ENCODE data around the gene UBE2H. TPM values are rescaled to one million over a fixed set of nuclear protein-coding genes. Genes with fewer than 3 reads are reported as not detected.

Gene UBE2H
- total and polyA plus RNA-seq, 9 donors = 48.9 to 96.3 (median 84.4) TPM

DNA sequence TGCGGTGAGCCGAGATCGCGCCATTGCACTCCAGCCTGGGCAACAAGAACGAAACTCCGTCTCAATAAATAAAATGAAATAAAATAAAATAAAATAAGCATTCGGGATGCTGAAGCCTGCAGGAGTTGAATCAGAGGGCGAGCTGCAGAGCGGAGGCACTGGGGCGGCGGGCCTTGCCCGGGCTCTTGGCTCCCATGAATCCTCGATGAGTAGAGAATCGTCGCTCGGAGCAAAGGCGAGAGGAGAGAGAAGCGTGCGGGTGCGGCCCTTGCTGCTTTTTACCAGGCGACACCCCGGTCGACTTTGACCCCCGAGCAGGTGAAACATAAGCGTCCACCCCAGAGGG is 168.3 kb downstream of the UBE2H start:
- Histone ChIP-seq H3K4me3 (ENCODE audit: low read length) (no peak overlapping the region), H3K9me3 (replicated peaks; ENCODE audit: control insufficient read depth, low read depth, low read length) (no peaks in the 10 kb centered on the region), H3K4me1 (ENCODE audit: control insufficient read depth, insufficient read depth, low read length) (peaks cover 58% of the 10 kb centered on the region), H3K27ac (ENCODE audit: low read length) (no peak overlapping the region), H3K36me3 (ENCODE audit: control insufficient read depth, insufficient read depth, low read length) (no peaks in the 10 kb centered on the region), H3K27me3 (ENCODE audit: control insufficient read depth, insufficient read depth, low read length) (peaks cover 90% of the 10 kb centered on the region)
- 8% methylated on average over 18 of the region's 25 CpGs for WGBS (ENCODE audit: insufficient coverage)
- DNase-seq = no peak

DNA sequence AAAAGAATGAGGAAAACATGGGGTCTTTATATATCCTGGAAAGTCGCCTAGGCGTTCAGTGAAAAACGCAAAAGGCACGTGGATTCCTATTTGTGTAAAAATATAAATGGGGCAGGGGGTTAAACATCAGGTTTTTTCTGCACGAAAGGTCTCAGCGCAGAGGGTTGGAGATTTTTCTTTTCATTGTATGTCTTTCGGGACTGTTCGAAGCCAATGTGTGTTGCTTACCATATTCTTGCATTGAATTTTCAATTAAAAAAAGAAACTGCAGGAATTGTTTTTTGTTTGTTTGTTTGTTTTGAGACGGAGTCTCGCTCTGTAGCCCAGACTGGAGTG is 169.2 kb downstream of the UBE2H start:
- DNase-seq = no peak
- Histone ChIP-seq H3K27me3 (ENCODE audit: control insufficient read depth, insufficient read depth, low read length) (peaks cover 94% of the 10 kb centered on the region), H3K4me1 (ENCODE audit: control insufficient read depth, insufficient read depth, low read length) (peaks cover 64% of the 10 kb centered on the region), H3K36me3 (ENCODE audit: control insufficient read depth, insufficient read depth, low read length) (no peaks in the 10 kb centered on the region), H3K9me3 (replicated peaks; ENCODE audit: control insufficient read depth, low read depth, low read length) (no peaks in the 10 kb centered on the region), H3K4me3 (ENCODE audit: low read length) (no peak overlapping the region), H3K27ac (ENCODE audit: low read length) (no peak overlapping the region)
- 2% methylated on average over 6 of the region's 10 CpGs for WGBS (ENCODE audit: insufficient coverage)

DNA sequence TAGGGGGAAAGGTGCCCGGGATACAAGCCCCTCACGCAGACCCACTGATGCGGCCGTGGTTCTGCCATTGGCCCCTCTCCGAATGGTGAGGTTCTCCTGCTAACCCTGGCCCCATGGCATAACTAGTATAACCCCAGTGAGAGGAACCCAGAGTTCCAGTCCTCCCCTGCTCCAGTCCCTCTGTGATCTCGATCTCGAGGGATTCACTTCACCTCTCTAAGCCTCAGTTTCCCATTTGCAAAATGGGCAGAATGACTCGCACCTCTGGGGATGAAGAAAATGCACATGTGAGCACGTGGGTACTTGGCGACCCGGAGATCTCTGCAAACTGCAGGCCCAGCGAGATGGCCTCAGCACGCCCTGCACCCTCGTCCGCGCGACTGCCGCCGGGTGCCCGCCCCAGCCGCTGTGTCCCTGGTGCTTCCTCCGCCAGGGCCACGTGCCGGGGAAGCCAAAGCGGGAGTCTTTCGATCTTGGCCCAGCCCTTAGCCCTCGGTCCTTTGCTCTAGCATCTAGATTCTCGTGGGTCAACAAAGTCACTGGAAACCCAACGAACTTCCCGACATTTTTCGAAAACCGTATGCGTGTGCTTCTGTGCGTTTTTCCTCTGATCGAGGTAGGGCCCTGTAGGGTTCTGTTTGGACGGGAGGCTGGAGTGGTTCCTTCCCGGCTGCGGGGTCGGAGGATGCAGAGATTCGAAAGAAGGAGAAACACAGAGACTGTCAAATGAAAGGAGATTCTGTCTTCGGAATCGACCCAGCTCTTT is 169.8 kb downstream of the UBE2H start:
- no peak overlapping the region for H3K27ac ChIP-seq (ENCODE audit: low read length)
- H3K27me3 ChIP-seq (ENCODE audit: control insufficient read depth, insufficient read depth, low read length) = peaks cover 96% of the 10 kb centered on the region
- H3K4me1 ChIP-seq (ENCODE audit: control insufficient read depth, insufficient read depth, low read length) = peaks cover 66% of the 10 kb centered on the region
- no peak for DNase-seq
- H3K36me3 ChIP-seq (ENCODE audit: control insufficient read depth, insufficient read depth, low read length) = no peaks in the 10 kb centered on the region
- no peaks in the 10 kb centered on the region for H3K9me3 ChIP-seq (replicated peaks; ENCODE audit: control insufficient read depth, low read depth, low read length)
- H3K4me3 ChIP-seq (ENCODE audit: low read length) = no peak overlapping the region
- WGBS (ENCODE audit: insufficient coverage) = 2% methylated on average over 42 of the region's 42 CpGs

DNA sequence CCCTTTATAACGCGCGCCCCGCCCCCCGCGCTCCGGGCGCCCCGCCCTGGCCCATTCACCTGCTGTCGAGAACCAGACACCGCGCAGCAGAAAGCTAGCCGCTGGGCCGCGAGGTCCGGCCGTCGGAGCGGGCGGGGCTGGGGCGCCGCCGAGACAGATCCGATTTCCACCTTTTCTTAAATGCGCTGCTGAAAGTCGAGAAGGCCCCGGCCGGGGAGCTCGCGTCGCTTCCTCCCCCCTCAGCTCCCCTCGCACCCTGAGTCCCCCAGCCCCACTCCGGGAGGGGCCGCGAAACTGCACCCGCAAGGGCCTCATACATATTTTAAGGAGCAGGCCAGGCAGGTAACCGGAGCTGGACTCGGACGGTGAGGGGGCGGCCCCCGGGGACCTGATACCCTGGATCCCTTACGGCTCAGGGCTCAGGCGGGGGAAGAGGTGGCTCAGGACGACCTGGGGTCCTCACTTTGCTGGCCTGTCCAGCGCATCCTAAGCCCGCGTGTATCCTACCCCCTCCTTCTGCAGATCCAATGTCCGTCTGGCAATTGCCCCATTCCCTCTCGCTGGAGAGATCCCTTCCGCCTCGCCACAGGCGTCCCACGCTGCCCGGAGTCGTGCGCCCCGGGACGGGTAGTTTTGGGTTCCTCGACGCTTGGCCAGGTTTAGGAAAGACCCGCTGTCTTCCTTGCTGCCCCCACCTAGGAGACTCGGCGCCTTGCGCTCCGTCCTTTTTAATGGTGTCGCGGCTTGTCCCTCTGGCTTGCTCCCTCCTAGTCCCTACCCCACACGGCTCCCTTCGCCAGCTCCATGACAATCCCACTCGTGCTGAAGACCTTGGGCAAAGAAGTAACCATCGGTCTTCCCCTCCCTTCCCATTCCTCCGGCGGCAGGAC is 170.6 kb downstream of the UBE2H start:
- H3K9me3 ChIP-seq (replicated peaks; ENCODE audit: control insufficient read depth, low read depth, low read length) = no peaks in the 10 kb centered on the region
- no peak overlapping the region for H3K4me3 ChIP-seq (ENCODE audit: low read length)
- no peak overlapping the region for H3K27ac ChIP-seq (ENCODE audit: low read length)
- under 1% methylated on average over 69 of the region's 73 CpGs for WGBS (ENCODE audit: insufficient coverage)
- H3K4me1 ChIP-seq (ENCODE audit: control insufficient read depth, insufficient read depth, low read length) = peaks cover 65% of the 10 kb centered on the region
- no peak for DNase-seq
- peaks cover 99% of the 10 kb centered on the region for H3K27me3 ChIP-seq (ENCODE audit: control insufficient read depth, insufficient read depth, low read length)
- no peaks in the 10 kb centered on the region for H3K36me3 ChIP-seq (ENCODE audit: control insufficient read depth, insufficient read depth, low read length)

DNA sequence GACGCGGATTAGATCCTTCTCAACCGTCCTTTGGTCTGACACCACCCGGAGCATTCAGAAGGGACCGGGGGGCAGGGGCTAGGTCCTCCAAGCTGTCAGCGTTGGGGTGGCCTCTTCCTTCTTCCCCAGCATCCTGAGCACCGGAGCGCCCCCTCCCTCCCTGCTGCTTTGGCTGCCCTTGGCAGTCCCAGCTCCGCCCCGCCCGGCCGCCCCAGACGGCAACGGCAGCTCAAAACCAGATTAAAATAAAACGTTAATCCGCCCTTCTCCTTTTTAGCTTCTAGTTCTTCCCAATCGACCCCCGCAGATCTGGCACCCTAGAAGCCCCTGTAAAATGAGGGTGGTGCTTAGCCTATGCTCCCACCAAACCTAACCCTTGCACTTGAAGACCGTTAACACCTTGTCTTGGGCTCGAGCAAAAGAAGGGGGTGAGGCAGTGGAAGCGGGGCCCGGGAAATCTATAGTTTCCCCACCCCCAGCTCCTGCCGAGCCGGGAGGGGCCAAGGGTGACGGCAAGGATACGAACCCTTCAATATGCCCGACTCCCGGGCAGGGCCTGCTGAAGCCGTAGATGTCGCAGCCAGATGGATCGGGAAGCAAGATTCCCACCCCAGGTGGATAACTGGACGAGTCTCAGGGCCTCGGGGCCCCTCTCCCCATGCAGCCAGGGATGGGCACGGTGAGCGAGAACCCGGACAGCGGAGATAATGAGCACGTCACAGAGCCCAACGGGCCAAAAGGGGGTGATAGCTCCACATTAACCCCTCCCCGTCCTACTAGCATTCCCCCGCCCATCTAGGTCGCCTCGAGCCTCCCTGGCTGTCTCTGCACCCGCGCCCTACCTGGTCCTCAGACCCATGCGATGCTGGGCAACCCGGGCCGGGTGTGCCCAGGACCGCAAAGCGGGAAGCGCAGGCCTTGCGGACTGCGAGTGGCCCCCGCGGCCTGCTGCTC is 171.5 kb downstream of the UBE2H start:
- no peak overlapping the region for H3K4me3 ChIP-seq (ENCODE audit: low read length)
- H3K36me3 ChIP-seq (ENCODE audit: control insufficient read depth, insufficient read depth, low read length) = no peaks in the 10 kb centered on the region
- H3K27me3 ChIP-seq (ENCODE audit: control insufficient read depth, insufficient read depth, low read length) = peaks cover 100% of the 10 kb centered on the region
- peaks cover 62% of the 10 kb centered on the region for H3K4me1 ChIP-seq (ENCODE audit: control insufficient read depth, insufficient read depth, low read length)
- H3K9me3 ChIP-seq (replicated peaks; ENCODE audit: control insufficient read depth, low read depth, low read length) = no peaks in the 10 kb centered on the region
- no peak overlapping the region for H3K27ac ChIP-seq (ENCODE audit: low read length)
- no peak for DNase-seq
- under 1% methylated on average over 52 of the region's 55 CpGs for WGBS (ENCODE audit: insufficient coverage)

Other genes with a start within 250 kb of the UBE2H start
- 26.0 TPM for gene ZC3HC1, start 98.4 kb upstream of the UBE2H start, total RNA-seq
- gene ZC3HC1, start 98.4 kb upstream of the UBE2H start, polyA plus RNA-seq (ENCODE audit: insufficient read depth in 1 of 8, insufficient read length in 8 of 8, low replicate concordance in 1 of 8) = 10 to 100 TPM; 21.7 to 27.7 (median 24.4) TPM
- gene KLHDC10, start 117.6 kb upstream of the UBE2H start, total RNA-seq = 45.1 TPM
- 10 to 100 TPM; 33.3 to 45.7 (median 41.1) TPM for gene KLHDC10, start 117.6 kb upstream of the UBE2H start, polyA plus RNA-seq (ENCODE audit: insufficient read depth in 1 of 8, insufficient read length in 8 of 8, low replicate concordance in 1 of 8)

Measured in muscle of leg (tissue), 11 donors.